Suprapubic skin (tissue), 4 donors: Measurements from ENCODE around the gene ZDHHC14. TPM values are rescaled to one million over a fixed set of nuclear protein-coding genes. Genes with fewer than 3 reads are reported as not detected.

Source experiments
- DNase-seq, 2 donors: peaks; one replicate each; pipeline ENCODE4 v3.0.0-alpha.2; 2019; ENCODE audit warnings: low spot score in 2 of 2
- H3K27ac ChIP-seq: fragments of 200-600 bp; sonication (generic); one replicate; pipeline ENCODE4 v1.5.1; 2019
- H3K27me3 ChIP-seq: fragments of 200-600 bp; sonication (generic); one replicate; pipeline ENCODE4 v1.5.1; 2019
- H3K36me3 ChIP-seq: fragments of 200-600 bp; sonication (generic); one replicate; pipeline ENCODE4 v1.5.1; 2019
- H3K4me1 ChIP-seq: fragments of 200-600 bp; sonication (generic); one replicate; pipeline ENCODE4 v1.5.1; 2019
- H3K4me3 ChIP-seq: fragments of 200-600 bp; sonication (generic); one replicate; pipeline ENCODE4 v1.5.1; 2019; ENCODE audit warnings: mild to moderate bottlenecking
- H3K9me3 ChIP-seq: fragments of 200-600 bp; sonication (generic); one replicate; pipeline ENCODE4 v1.5.1; 2019
- CTCF ChIP-seq, 2 donors: fragments of 200-600 bp in 1 of 2; fragments of 450-650 bp in 1 of 2; sonication (generic) in 1 of 2; IDR thresholded peaks; one replicate each; pipeline ENCODE4 v1.5.1; 2016 to 2019; ENCODE audit warnings: antibody characterized with exemption in 2 of 2, mild to moderate bottlenecking in 1 of 2, moderate library complexity in 1 of 2
- EP300 ChIP-seq: sonication (generic); formaldehyde crosslinking; IDR thresholded peaks from one replicate; pipeline ENCODE4 v1.6.1; 2017; ENCODE audit warnings: antibody characterized with exemption
- POLR2A ChIP-seq, 2 donors: fragments of 450-650 bp; IDR thresholded peaks; one replicate each; pipeline ENCODE4 v1.6.1; 2017; ENCODE audit warnings: antibody characterized with exemption in 2 of 2, mild to moderate bottlenecking in 2 of 2, moderate library complexity in 2 of 2
- POLR2AphosphoS5 ChIP-seq, 3 donors: sonication (generic); formaldehyde crosslinking; IDR thresholded peaks; one replicate each; pipeline ENCODE4 v1.6.1; 2017; ENCODE audit warnings: antibody characterized with exemption in 3 of 3
- WGBS: methylation state at CpG from one replicate; pipeline ENCODE4 v1.1.5; 2018; 5-methylcytosine and 5-hydroxymethylcytosine counted together
- total RNA-seq, 4 donors: library from RNA; depleted of rRNA; stranded (reverse); fragments of >200 nt; gene quantifications; one replicate each; pipeline ENCODE4 v1.1.0, GENCODE V29; 2016

ZDHHC14 gene
- total RNA-seq, 4 donors from 2014 or later, result 4.3 to 9.9 (median 7.7) TPM

DNA sequence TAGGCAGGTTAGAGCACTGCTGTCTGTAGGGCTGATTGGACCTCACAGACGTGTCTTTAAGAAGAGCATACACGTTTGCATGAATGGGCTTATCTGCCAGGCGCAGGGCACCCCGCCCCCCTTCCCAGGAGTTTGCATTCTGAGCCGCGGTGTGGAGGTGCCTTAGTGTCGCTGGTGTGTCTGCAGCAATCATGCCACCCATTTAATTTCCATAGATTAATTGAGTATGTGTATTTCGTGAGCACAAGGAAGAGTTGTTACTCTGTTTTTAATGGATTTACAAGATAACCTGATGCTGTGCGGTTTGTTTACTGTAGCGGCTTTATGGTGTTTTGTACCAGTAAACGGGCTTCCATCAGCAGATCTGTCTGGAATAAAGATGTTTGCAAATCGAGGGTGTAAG is 107.7 kb downstream of the ZDHHC14 start:
- Histone ChIP-seq H3K27ac (no peak overlapping the region), H3K4me3 (no peak overlapping the region), H3K27me3 (no peaks in the 10 kb centered on the region), H3K36me3 (no peaks in the 10 kb centered on the region), H3K9me3 (no peaks in the 10 kb centered on the region), H3K4me1 (peaks cover 13% of the 10 kb centered on the region)
- 74% methylated on average over 12 of the region's 12 CpGs for WGBS
- DNase-seq, result no peak
- TF ChIP-seq EP300, result no peak
- TF ChIP-seq CTCF (IDR thresholded peaks at IDR 0.05), result no peak
- no peak for TF ChIP-seq POLR2A (IDR thresholded peaks at IDR 0.05)
- no peak for TF ChIP-seq POLR2AphosphoS5 (IDR thresholded peaks at IDR 0.05)

DNA sequence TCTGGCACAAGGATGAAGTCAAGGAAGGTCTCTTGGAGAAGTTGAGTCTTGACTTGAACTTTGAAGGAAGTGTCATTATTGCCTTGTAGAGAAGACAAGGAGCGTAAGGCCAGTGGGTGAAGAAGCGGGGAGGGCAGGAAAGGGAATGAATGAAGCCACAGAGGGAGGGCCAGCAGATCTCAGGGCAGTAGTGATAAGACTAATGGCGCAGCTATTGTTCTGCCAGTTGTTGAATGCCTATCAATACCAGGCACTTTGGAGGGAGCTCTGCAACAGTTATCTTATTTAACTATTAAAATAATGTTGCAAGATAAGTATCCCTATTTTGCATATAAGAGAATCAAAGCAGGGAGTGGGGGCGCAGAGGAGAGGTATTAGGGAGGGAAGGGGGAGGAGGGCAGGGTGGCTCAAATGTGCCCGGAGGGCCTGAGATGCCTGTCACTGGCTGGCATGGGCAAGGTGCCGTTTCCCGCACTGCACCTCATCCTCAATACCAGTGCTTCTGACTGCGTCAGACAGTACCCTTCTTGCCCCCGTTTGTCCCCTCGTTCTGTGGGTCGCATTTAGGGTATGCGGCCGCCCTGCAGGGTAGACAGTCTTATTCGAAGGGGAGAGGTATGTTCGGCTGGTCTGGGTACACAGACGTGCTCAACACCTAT is 109.8 kb downstream of the ZDHHC14 start:
- Histone ChIP-seq H3K36me3 (no peaks in the 10 kb centered on the region), H3K4me1 (peaks cover 13% of the 10 kb centered on the region), H3K27me3 (no peaks in the 10 kb centered on the region), H3K9me3 (no peaks in the 10 kb centered on the region), H3K4me3 (no peak overlapping the region), H3K27ac (no peak overlapping the region)
- DNase-seq, result no peak
- TF ChIP-seq CTCF (IDR thresholded peaks at IDR 0.05) (no peak), POLR2A (IDR thresholded peaks at IDR 0.05) (no peak), EP300 (no peak), POLR2AphosphoS5 (IDR thresholded peaks at IDR 0.05) (no peak)
- WGBS, result 94% methylated on average over 16 of the region's 16 CpGs

GRCh38 chr6:157491571-157492232 is 110.7 kb downstream of the ZDHHC14 start:
- H3K36me3 ChIP-seq, result no peaks in the 10 kb centered on the region
- H3K27ac ChIP-seq, result no peak overlapping the region
- DNase-seq, result no peak
- H3K9me3 ChIP-seq, result no peaks in the 10 kb centered on the region
- TF ChIP-seq POLR2AphosphoS5 (IDR thresholded peaks at IDR 0.05), result no peak
- no peak for TF ChIP-seq CTCF (IDR thresholded peaks at IDR 0.05)
- TF ChIP-seq EP300, result no peak
- no peaks in the 10 kb centered on the region for H3K27me3 ChIP-seq
- no peak overlapping the region for H3K4me3 ChIP-seq
- WGBS, result 90% methylated on average over 15 of the region's 20 CpGs
- peaks cover 13% of the 10 kb centered on the region for H3K4me1 ChIP-seq

- TF ChIP-seq POLR2AphosphoS5 (IDR thresholded peaks at IDR 0.05) (no peak), EP300 (no peak), POLR2A (IDR thresholded peaks at IDR 0.05) (no peak), CTCF (IDR thresholded peaks at IDR 0.05) (no peak)
- Histone ChIP-seq H3K4me1 (peaks cover 13% of the 10 kb centered on the region), H3K27ac (no peak overlapping the region), H3K9me3 (no peaks in the 10 kb centered on the region), H3K4me3 (no peak overlapping the region), H3K27me3 (no peaks in the 10 kb centered on the region), H3K36me3 (no peaks in the 10 kb centered on the region)
- DNase-seq, result no peak
- WGBS, result 93% methylated on average over 12 of the region's 12 CpGs
These were observed 111.3 kb downstream of the ZDHHC14 start for GRCh38 chr6:157492249-157492648.

DNA sequence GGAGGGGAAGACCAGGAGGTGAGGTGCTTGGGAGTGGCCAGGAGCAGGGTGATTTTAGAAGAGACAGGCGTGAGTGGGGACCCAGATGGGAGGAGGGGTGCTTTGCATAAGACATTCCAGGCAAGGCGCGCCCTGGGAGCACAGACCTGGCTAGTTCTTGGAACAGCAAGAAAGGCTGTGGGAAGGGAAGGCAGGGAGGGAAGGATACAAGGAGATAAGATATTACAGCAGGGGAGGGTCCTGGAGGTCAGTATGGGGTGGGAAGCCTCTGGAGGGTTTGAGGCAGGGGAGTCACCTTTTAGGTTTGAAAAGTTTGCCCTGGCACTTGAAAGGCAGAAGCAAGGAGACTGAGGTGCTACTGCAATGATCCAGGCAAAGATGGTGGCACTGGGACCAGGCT is 111.8 kb downstream of the ZDHHC14 start:
- Histone ChIP-seq H3K36me3 (no peaks in the 10 kb centered on the region), H3K4me1 (peaks cover 10% of the 10 kb centered on the region), H3K9me3 (no peaks in the 10 kb centered on the region), H3K27me3 (no peaks in the 10 kb centered on the region), H3K4me3 (no peak overlapping the region), H3K27ac (no peak overlapping the region)
- 94% methylated on average over 3 of the region's 3 CpGs for WGBS
- DNase-seq, result no peak
- TF ChIP-seq POLR2AphosphoS5 (IDR thresholded peaks at IDR 0.05) (no peak), EP300 (no peak), POLR2A (IDR thresholded peaks at IDR 0.05) (no peak), CTCF (IDR thresholded peaks at IDR 0.05) (no peak)
